SK-N-MC (cell line): ENCODE data around the gene NMNAT2.

Source experiments
- DNase-seq: peaks from one replicate; pipeline ENCODE4 v3.0.0-alpha.2; 2011; ENCODE audit warnings: low read depth, low spot score
- H3K27ac ChIP-seq: fragments of 200-600 bp; sonication (generic); 2 replicates; pipeline ENCODE4 v1.5.1; 2016; ENCODE audit warnings: mixed run types
- H3K36me3 ChIP-seq: fragments of 200-600 bp; sonication (generic); 2 replicates; pipeline ENCODE4 v1.6.1; 2017; ENCODE audit warnings: antibody characterized with exemption, low read length, mixed read lengths; ENCODE audit not compliant: insufficient read depth
- H3K4me3 ChIP-seq: fragments of 200-600 bp; sonication (generic); 2 replicates; pipeline ENCODE4 v1.5.1; 2016
- H3K9ac ChIP-seq: fragments of 200-600 bp; sonication (generic); 2 replicates; pipeline ENCODE4 v1.8.0; 2017; ENCODE audit warnings: mixed run types, mixed read lengths; ENCODE audit not compliant: insufficient read length
- H3K9me3 ChIP-seq: fragments of 200-600 bp; sonication (generic); 2 replicates; pipeline ENCODE4 v1.6.1; 2017; ENCODE audit warnings: low read depth, mild to moderate bottlenecking, antibody characterized with exemption, low read length, moderate library complexity, mixed read lengths
- EZH2 ChIP-seq: fragments of 200-600 bp; sonication (generic); IDR thresholded peaks from one replicate; pipeline ENCODE4 v1.6.1; 2017; ENCODE audit warnings: antibody characterized with exemption
- FOXP2 ChIP-seq: optimal IDR thresholded peaks from 2 replicates; pipeline ENCODE3; 2011; ENCODE audit warnings: mild to moderate bottlenecking, moderate library complexity; ENCODE audit not compliant: insufficient read depth; ENCODE audit errors: extremely low read length, control extremely low read depth
- POLR2AphosphoS5 ChIP-seq: IDR thresholded peaks from 2 replicates; pipeline ENCODE4 v1.6.1; 2012; ENCODE audit warnings: mild to moderate bottlenecking, low read depth, low read length, borderline replicate concordance

The NMNAT2 gene

GRCh38 chr1:183199304-183199703 is 218.9 kb downstream of the NMNAT2 start:
- DNase-seq: no peak
- Histone ChIP-seq H3K9me3 (no peaks in the 10 kb centered on the region), H3K27ac (no peak overlapping the region), H3K9ac (no peak overlapping the region), H3K36me3 (no peaks in the 10 kb centered on the region), H3K4me3 (no peak overlapping the region)
- TF ChIP-seq EZH2: no peak
- no peak for TF ChIP-seq POLR2AphosphoS5
- no peak for TF ChIP-seq FOXP2

- no peak for DNase-seq
- Histone ChIP-seq H3K4me3 (no peak overlapping the region), H3K27ac (no peak overlapping the region), H3K36me3 (no peaks in the 10 kb centered on the region), H3K9me3 (no peaks in the 10 kb centered on the region), H3K9ac (no peak overlapping the region)
- TF ChIP-seq FOXP2 (no peak), EZH2 (no peak), POLR2AphosphoS5 (no peak)
These were observed 219.7 kb downstream of the NMNAT2 start for GRCh38 chr1:183198463-183198862.
